ENCODE results near the gene FKBP5. TPM values are rescaled to one million over a fixed set of nuclear protein-coding genes. Genes with fewer than 3 reads are reported as not detected.

Gene FKBP5
- total RNA-seq, 1 experiment from 2014 or later, result 6.9 TPM

GRCh38 chr6:35725081-35725708, 36.5 kb upstream of the FKBP5 start:
- in situ Hi-C loops (cut with HindIII; ENCODE audit: low pct_unique_long_range_greater_than_20kb, low sequenced_read_pairs), result no loop called here
- DNase-seq (ENCODE audit: low read depth), result no peak

DNA sequence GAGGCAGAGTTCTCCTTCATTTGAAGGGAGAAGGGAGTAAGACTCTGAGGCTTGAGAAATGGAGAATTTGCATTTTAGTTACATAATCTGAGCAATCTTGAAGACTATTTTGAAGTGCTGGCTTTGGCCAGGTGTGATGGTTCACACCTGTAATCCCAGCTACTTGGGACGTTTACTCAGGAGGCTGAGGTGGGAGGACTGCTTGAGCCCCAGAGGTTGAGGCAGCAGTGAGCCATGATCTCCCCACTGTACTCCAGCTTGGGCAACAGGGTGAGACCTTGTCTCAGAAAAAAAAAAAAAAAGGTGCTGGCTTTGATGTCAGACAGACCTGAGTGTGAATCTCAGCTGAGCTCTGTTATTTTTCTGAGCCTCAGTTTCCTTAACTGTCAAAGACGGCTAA, 35.8 kb upstream of the FKBP5 start:
- no peak for DNase-seq (ENCODE audit: low read depth)
- in situ Hi-C loops (cut with HindIII; ENCODE audit: low pct_unique_long_range_greater_than_20kb, low sequenced_read_pairs), result no loop called here

DNA sequence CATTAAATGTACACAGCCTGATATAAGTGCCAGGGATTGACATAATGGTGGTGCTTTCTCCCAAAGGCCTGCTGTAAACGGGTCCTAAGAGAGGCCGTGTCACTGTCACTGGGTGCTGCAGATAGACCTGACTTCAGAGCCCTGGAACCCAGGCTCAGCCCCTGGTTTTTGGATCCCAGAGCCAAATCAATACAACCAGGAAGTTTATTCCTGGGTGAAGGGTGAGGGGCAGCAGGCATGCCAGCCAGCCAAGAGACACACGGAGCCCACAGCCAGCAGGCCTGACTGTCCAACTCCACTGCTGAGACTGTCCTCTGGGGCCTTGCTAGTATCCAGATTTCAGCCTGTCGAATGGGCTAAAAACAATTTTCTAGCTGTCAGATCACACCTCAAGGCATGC, 35.3 kb upstream of the FKBP5 start:
- in situ Hi-C loops (cut with HindIII; ENCODE audit: low pct_unique_long_range_greater_than_20kb, low sequenced_read_pairs), result no loop called here

GRCh38 chr6:35723587-35723986, 34.9 kb upstream of the FKBP5 start:
- DNase-seq (ENCODE audit: low read depth), result no peak
- in situ Hi-C loops (cut with HindIII; ENCODE audit: low pct_unique_long_range_greater_than_20kb, low sequenced_read_pairs), result no loop called here

More for the DNA sequence above, 35.3 kb upstream of the FKBP5 start:
- DNase-seq (ENCODE audit: low read depth), result no peak

DNA sequence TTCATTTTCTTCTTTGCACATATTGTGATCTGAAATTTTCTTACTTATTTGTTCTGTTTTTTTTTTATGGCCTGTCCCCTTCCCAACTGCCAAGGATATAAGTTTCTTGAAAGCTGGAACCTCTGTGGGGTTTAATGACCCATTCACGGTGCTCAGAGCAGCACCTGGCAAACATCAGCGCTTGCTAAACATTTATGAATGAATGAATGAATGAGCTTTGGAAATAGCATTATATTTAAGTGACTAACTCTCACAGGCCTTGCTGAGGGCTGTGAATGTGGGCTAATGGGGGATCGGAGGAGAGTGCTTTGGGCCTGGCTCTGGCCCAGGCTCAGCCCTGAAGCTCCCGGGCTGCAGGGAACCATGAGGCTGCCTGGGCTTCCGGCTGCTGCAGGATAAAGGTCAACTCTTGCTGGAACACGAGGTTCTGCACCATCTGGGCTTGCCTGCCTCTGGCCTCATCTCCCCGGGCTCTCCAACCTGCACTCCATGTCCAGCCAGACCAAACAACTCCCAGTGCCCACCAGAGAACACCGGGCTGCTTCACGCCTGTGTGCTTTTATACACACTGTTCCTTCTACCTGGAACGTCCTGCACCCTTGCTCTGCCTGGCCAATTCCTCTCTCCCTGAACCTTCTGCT, 33.5 kb upstream of the FKBP5 start:
- in situ Hi-C loops (cut with HindIII; ENCODE audit: low pct_unique_long_range_greater_than_20kb, low sequenced_read_pairs), result no loop called here
- DNase-seq (ENCODE audit: low read depth), result no peak

DNA sequence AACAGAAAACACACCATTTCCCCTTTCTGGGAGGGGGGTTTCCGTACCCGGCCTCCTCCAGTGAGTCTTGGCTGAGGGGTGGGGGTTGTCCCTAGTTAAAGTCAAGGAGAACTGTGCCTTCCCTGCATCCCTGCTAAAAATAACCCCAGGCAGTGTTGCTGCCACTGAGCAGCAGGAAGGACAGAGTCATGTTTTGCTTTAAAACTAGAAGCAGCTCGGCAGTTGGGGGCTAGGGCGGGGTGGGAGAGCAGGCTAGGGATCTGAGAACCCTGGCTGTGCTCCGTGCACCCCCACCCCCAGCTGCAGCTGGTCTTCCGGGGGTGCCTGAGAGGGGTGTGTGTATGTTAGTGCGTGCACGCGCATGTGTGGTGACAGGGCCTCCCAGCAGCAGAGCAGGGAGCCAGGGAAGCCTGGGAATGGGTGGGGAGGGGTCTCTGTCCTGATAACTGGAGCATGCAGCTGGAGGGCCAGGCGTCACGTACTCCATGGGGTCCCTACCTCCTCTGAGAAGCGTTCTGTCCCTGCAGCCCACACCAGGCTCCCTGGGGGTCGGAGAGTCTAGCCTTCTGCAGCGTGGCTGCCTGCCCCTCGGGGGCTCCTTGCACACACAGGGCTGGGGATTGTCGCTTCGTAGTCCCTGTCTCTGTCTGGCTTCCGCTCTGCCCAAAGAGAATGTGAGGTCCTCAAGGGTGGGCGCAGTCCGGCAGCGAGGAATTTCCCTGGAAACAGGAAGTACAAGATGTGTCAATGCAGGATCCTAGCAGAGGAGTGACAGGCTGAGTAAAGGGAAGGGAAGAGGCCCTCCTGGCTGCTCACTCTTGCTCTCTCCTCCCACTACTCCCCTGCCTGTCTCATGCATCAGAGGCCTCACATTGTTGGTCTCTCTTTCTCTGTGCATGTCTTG, 31.4 kb upstream of the FKBP5 start:
- no peak for DNase-seq (ENCODE audit: low read depth)
- in situ Hi-C loops (cut with HindIII; ENCODE audit: low pct_unique_long_range_greater_than_20kb, low sequenced_read_pairs), result no loop called here

DNA sequence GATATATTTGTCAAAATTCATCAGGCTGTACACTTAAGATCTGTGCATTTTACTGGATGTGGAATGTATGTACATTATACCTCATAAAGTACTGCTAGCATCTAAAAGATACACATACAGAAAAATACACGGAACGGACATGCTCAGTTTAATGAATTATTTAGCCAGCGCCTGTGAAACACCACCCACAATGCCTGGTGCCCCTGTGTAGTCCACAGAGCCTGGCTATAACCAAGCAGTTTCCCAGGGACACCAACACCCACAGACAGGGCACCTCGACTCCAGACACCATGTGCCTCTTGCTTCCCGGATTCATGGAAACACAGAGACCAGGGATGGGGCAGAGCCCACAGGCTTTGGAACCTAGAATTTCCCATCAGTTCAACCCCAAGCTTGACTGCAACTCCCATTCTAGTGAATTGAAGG, 30.7 kb upstream of the FKBP5 start:
- in situ Hi-C loops (cut with HindIII; ENCODE audit: low pct_unique_long_range_greater_than_20kb, low sequenced_read_pairs), result no loop called here
- DNase-seq (ENCODE audit: low read depth), result no peak

DNA sequence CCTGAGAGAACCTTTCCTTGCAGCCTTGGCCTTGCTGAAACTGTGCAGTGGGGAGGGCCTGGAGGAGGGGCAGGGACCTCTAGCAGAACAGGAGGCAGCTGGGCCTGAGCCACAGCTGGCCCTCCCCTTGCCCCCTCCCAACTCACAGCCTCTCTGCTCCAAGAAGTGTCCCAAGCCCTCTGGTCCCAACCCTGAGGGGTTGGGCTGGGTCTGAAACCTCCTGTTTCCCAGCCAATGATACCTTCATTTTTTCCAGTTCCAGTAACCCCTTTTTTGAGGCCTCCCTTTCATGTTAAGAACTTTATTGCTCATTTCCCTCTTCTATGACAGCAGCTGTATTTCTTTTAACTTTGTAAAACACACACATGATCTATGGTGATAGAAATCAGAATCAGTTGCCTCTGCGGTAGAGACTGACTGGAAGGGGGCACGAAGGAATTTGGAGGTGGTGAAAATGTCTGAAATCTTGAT, 30.2 kb upstream of the FKBP5 start:
- no peak for DNase-seq (ENCODE audit: low read depth)
- in situ Hi-C loops (cut with HindIII; ENCODE audit: low pct_unique_long_range_greater_than_20kb, low sequenced_read_pairs), result no loop called here

- in situ Hi-C loops (cut with HindIII; ENCODE audit: low pct_unique_long_range_greater_than_20kb, low sequenced_read_pairs), result no loop called here
- no peak for DNase-seq (ENCODE audit: low read depth)
These were observed 29.6 kb upstream of the FKBP5 start for GRCh38 chr6:35718375-35718736.

- DNase-seq (ENCODE audit: low read depth), result no peak
- in situ Hi-C loops (cut with HindIII; ENCODE audit: low pct_unique_long_range_greater_than_20kb, low sequenced_read_pairs), result no loop called here
These were observed 29.0 kb upstream of the FKBP5 start for GRCh38 chr6:35717449-35718374.

- in situ Hi-C loops (cut with HindIII; ENCODE audit: low pct_unique_long_range_greater_than_20kb, low sequenced_read_pairs), result no loop called here
These were observed 28.1 kb upstream of the FKBP5 start for GRCh38 chr6:35716798-35717197.

GRCh38 chr6:35713006-35713767, 24.5 kb upstream of the FKBP5 start:
- in situ Hi-C loops (cut with HindIII; ENCODE audit: low pct_unique_long_range_greater_than_20kb, low sequenced_read_pairs), result no loop called here
- DNase-seq (ENCODE audit: low read depth), result no peak

More at GRCh38 chr6:35716798-35717197, 28.1 kb upstream of the FKBP5 start:
- no peak for DNase-seq (ENCODE audit: low read depth)

DNA sequence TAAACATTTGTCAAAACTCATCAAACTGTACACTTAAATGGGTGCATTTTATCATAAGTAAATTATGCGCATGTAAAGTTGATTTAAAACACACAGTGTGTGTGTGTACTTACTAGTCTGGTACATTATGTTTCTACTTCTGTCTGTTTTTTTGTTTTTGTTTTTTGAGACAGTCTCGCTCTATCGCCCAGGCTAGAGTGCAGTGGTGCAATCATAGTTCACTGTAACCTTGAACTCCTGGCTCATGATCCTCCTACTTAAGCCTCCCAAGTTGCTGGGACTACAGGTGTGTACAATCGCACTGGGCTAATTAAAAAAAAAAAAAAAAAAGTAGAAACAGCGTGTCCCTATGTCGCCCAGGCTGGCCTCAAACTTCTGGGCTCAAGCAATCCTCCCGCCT, 23.0 kb upstream of the FKBP5 start:
- in situ Hi-C loops (cut with HindIII; ENCODE audit: low pct_unique_long_range_greater_than_20kb, low sequenced_read_pairs), result no loop called here
- DNase-seq (ENCODE audit: low read depth), result no peak

DNA sequence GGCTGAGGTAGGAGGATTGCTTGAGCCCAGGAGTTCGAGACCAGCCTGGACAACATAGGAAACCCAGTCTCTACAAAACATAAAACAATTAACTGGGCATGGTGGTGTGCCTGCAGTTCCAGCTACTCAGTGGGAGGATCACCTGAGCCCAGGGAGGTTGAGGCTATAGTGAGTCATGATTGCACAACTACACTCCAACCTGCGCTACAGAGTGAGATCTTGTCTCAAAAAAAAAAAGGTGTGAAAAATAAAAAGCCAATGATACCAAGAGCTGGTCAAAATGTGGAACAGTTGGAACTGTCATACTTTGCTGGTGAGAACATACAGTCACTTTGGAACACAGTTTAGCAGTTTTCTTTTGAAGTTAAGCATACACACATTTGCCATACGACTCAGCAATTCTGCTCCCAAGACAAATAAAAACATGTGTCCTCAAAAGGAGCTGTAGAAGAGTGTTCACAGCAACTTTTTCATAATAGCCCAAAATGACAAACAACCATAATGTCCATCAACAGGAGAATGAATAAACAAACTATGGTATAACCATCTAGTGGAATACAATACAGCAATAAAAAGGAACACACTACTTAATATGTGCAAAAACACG, 21.6 kb upstream of the FKBP5 start:
- in situ Hi-C loops (cut with HindIII; ENCODE audit: low pct_unique_long_range_greater_than_20kb, low sequenced_read_pairs), result no loop called here
- peak; percentile 30 for DNase-seq (ENCODE audit: low read depth)

DNA sequence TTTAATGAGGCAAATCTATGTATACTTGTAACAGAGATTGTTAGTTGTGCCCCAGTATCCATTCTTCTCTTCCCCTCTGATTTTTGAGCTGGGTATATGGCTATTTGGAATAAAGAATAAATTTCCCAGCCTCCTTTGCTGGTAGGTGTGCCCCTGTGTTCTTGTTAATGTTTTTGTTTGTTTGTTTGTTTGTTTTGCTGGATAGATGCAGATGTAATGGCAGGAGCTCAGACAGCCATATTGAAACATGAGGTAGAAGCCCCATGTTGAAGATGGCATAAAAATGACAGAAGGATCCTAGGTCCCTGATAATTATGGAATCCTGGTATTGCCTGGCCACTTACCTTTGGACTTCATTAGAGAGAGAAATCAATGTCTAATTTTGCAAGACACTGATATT, 19.9 kb upstream of the FKBP5 start:
- in situ Hi-C loops (cut with HindIII; ENCODE audit: low pct_unique_long_range_greater_than_20kb, low sequenced_read_pairs), result no loop called here
- DNase-seq (ENCODE audit: low read depth), result no peak

- in situ Hi-C loops (cut with HindIII; ENCODE audit: low pct_unique_long_range_greater_than_20kb, low sequenced_read_pairs), result no loop called here
- no peak for DNase-seq (ENCODE audit: low read depth)
These were observed 19.1 kb upstream of the FKBP5 start for GRCh38 chr6:35707714-35708407.

DNA sequence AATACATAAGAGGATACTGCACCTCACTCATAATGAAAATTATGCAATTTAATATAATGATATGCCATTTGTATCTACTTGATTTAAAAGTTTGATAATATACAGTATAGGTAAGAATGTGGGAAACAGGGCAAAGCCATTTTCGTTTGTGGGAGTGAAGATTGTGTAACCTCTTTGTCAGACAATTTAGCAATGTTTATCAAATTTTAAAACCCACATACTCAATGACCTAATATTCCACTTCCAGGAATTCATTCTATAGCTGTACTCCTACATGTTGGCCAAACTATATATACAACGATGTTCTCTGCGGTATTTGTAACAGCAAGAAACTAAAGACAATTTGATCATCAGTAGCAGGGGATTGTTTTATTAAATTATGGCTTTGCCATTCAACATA, 17.8 kb upstream of the FKBP5 start:
- in situ Hi-C loops (cut with HindIII; ENCODE audit: low pct_unique_long_range_greater_than_20kb, low sequenced_read_pairs), result no loop called here
- no peak for DNase-seq (ENCODE audit: low read depth)
